CD4-positive, alpha-beta T cell (primary cell): ENCODE data around the gene ADAMTS3. TPM values are rescaled to one million over a fixed set of nuclear protein-coding genes. Genes with fewer than 3 reads are reported as not detected.

ENCODE experiments used
- ATAC-seq: fragments of 200-7000 bp; cut with Tn5 transposase; one replicate; pipeline ENCODE4 v1.10.0; 2022; ENCODE audit warnings: mild to moderate bottlenecking; ENCODE audit not compliant: poor library complexity
- CTCF ChIA-PET: fragments of 350-600 bp; sonication (Branson Sonifier 250); formaldehyde crosslinking; loops from one replicate; lab custom pipeline; 2021; ENCODE audit warnings: antibody characterized with exemption, inconsistent platforms; lab: Charles Lee
- POLR2A ChIA-PET: fragments of 350-600 bp; sonication (Branson Sonifier 250); formaldehyde crosslinking; loops from one replicate; lab custom pipeline; 2021; ENCODE audit warnings: antibody characterized with exemption, inconsistent platforms; lab: Charles Lee
- DNase-seq, 14 experiments: peaks; one replicate each; pipeline ENCODE4 v3.0.0-alpha.2; 2013 to 2020; ENCODE audit warnings: mixed read lengths in 2 of 14
- H3K27ac ChIP-seq, 2 donors: one replicate each; pipeline versions ENCODE4 v1.5.1 to v1.7.0; 2013; ENCODE audit warnings: low read length in 2 of 2, low read depth in 1 of 2, mild to moderate bottlenecking in 1 of 2
- H3K27me3 ChIP-seq, 2 experiments: 1 replicate in 1 of 2; 2 replicates in 1 of 2; pipeline versions ENCODE4 v1.6.1 to v1.7.0; 2013; ENCODE audit warnings: low read length in 2 of 2, control low read depth in 1 of 2, mild to moderate bottlenecking in 1 of 2, moderate library complexity in 1 of 2; ENCODE audit not compliant: insufficient read depth in 2 of 2, control insufficient read depth in 1 of 2
- H3K36me3 ChIP-seq: one replicate; pipeline ENCODE4 v1.6.1; 2013; ENCODE audit warnings: low read length, control low read depth; ENCODE audit not compliant: insufficient read depth
- H3K4me1 ChIP-seq: one replicate; pipeline ENCODE4 v1.6.1; 2013; ENCODE audit warnings: low read length, control low read depth; ENCODE audit not compliant: insufficient read depth
- H3K4me3 ChIP-seq: one replicate; pipeline ENCODE4 v1.5.1; 2013; ENCODE audit warnings: mild to moderate bottlenecking, low read length, moderate library complexity
- H3K9me3 ChIP-seq, 2 experiments: 1 replicate in 1 of 2; 2 replicates in 1 of 2; pipeline versions ENCODE4 v1.6.1 to v1.7.0; 2013; ENCODE audit warnings: low read length in 2 of 2, mild to moderate bottlenecking in 2 of 2, control low read depth in 1 of 2, moderate library complexity in 1 of 2; ENCODE audit not compliant: control insufficient read depth in 1 of 2, insufficient read depth in 1 of 2
- H3K27ac Mint-ChIP-seq: one replicate; pipeline ENCODE4 v1.8.0; 2020; ENCODE audit warnings: mixed read lengths
- H3K27me3 Mint-ChIP-seq: one replicate; pipeline ENCODE4 v1.8.0; 2021; ENCODE audit warnings: mixed read lengths
- H3K36me3 Mint-ChIP-seq: one replicate; pipeline ENCODE4 v1.8.0; 2021; ENCODE audit warnings: low read depth, mixed read lengths
- H3K4me1 Mint-ChIP-seq: one replicate; pipeline ENCODE4 v1.8.0; 2021; ENCODE audit warnings: low read depth, mixed read lengths
- H3K4me3 Mint-ChIP-seq: one replicate; pipeline ENCODE4 v1.8.0; 2020; ENCODE audit warnings: mild to moderate bottlenecking, mixed read lengths
- H3K9me3 Mint-ChIP-seq: one replicate; pipeline ENCODE4 v1.8.0; 2020; ENCODE audit warnings: mixed read lengths
- CTCF ChIP-seq: fragments of 200-600 bp; IDR thresholded peaks from one replicate; pipeline ENCODE4 v1.8.0; 2022; ENCODE audit warnings: antibody characterized with exemption, mild to moderate bottlenecking
- intact Hi-C, 2 experiments: fragments of 100-400 bp; cut with DNase I in 1 of 2; cut with micrococcal nuclease in 1 of 2; formaldehyde crosslinking; loops; one replicate each; pipeline versions ENCODE4 v1.15.1 to v1.9.0; 2023 to 2025; cut with DNase I, micrococcal nuclease
- total RNA-seq, 174 experiments: library from RNA in 2 of 174; stranded (reverse) in 2 of 174; gene quantifications; one replicate each; pipeline ENCODE4 v1.2.3 and lab custom pipeline; 2021 to 2026

ADAMTS3 gene
- total RNA-seq, 2 experiments from 2014 or later = not detected

- DNase-seq = no peak
- Histone ChIP-seq H3K27ac (no peak overlapping the region), H3K36me3 (no peaks in the 10 kb centered on the region), H3K4me3 (no peak overlapping the region), H3K4me1 (peaks cover 13% of the 10 kb centered on the region), H3K27me3 (peaks cover 21 to 38% of the 10 kb centered on the region in 2 experiments), H3K9me3 (peaks cover 0 to 11% of the 10 kb centered on the region in 2 experiments)
- ChIA-PET POLR2A (interaction anchor here (0.7 kb wide), 1 partner anchor 104 kb away, joined by 3 read pairs; no protein-coding TSS in a partner anchor), CTCF (no interaction called here)
- Mint-ChIP-seq H3K4me1 (peaks cover 15% of the 10 kb centered on the region), H3K27me3 (peaks cover 56% of the 10 kb centered on the region), H3K4me3 (no peak overlapping the region), H3K27ac (no peak overlapping the region), H3K9me3 (no peaks in the 10 kb centered on the region), H3K36me3 (no peaks in the 10 kb centered on the region)
- intact Hi-C loops = no loop called here
- no peak for TF ChIP-seq CTCF
- no peak for ATAC-seq
Observed at GRCh38 chr4:72564184-72564583, 4.8 kb downstream of the ADAMTS3 start.

GRCh38 chr4:72558655-72559054, 10.4 kb downstream of the ADAMTS3 start:
- POLR2A ChIA-PET = no interaction called here
- intact Hi-C loops = no loop called here
- H3K36me3 ChIP-seq = no peaks in the 10 kb centered on the region
- no peak for TF ChIP-seq CTCF
- no peaks in the 10 kb centered on the region for H3K4me1 ChIP-seq
- ATAC-seq (no peak), DNase-seq (no peak)
- Mint-ChIP-seq H3K9me3 (no peaks in the 10 kb centered on the region), H3K27me3 (peaks cover 9% of the 10 kb centered on the region), H3K4me3 (no peak overlapping the region), H3K36me3 (no peaks in the 10 kb centered on the region), H3K4me1 (no peaks in the 10 kb centered on the region), H3K27ac (no peak overlapping the region)
- CTCF ChIA-PET = no interaction called here
- peaks cover 0 to 5% of the 10 kb centered on the region in 2 experiments for H3K27me3 ChIP-seq
- H3K9me3 ChIP-seq = no peaks in the 10 kb centered on the region
- no peak overlapping the region for H3K4me3 ChIP-seq
- no peak overlapping the region for H3K27ac ChIP-seq

- H3K27ac Mint-ChIP-seq = no peak overlapping the region
- Histone ChIP-seq H3K4me1 (no peaks in the 10 kb centered on the region), H3K9me3 (no peaks in the 10 kb centered on the region), H3K27ac (no peak overlapping the region), H3K27me3 (peaks cover 0 to 5% of the 10 kb centered on the region in 2 experiments), H3K36me3 (no peaks in the 10 kb centered on the region), H3K4me3 (no peak overlapping the region)
- H3K4me3 Mint-ChIP-seq = no peak overlapping the region
- H3K4me1 Mint-ChIP-seq = no peaks in the 10 kb centered on the region
- no peaks in the 10 kb centered on the region for H3K36me3 Mint-ChIP-seq
- no peak for TF ChIP-seq CTCF
- POLR2A ChIA-PET = no interaction called here
- no peaks in the 10 kb centered on the region for H3K9me3 Mint-ChIP-seq
- ATAC-seq (no peak), DNase-seq (no peak)
- CTCF ChIA-PET = no interaction called here
- intact Hi-C loops = no loop called here
- peaks cover 5% of the 10 kb centered on the region for H3K27me3 Mint-ChIP-seq
Observed at GRCh38 chr4:72557021-72557420, 12.0 kb downstream of the ADAMTS3 start.
